ENCODE measurements around the gene NEMP1. TPM values are rescaled to one million over a fixed set of nuclear protein-coding genes. Genes with fewer than 3 reads are reported as not detected.

Gene NEMP1
- total and polyA plus RNA-seq, 2 of the 8 experiments (the other 6 are each of a cell fraction or from before 2014, with no cell fraction given), result 30.1 to 43.2 TPM

- Histone ChIP-seq H3K27ac (ENCODE audit: low read depth, low read length) (no peak overlapping the region), H3K4me1 (replicated peaks in 1 of 4; ENCODE audit: control insufficient read depth in 3 of 4, insufficient read depth in 4 of 4, low read length in 3 of 4) (no peaks in the 10 kb centered on the region), H2AK5ac (ENCODE audit: low read depth, low read length) (no peak overlapping the region), H4K8ac (ENCODE audit: extremely low read depth, insufficient read depth, low read length) (no peak overlapping the region), H2BK15ac (ENCODE audit: low read length) (no peak overlapping the region), H3K9ac (replicated peaks in 1 of 4; ENCODE audit: extremely low read depth in 1 of 4, low read depth in 3 of 4, low read length in 3 of 4) (no peak overlapping the region), H3K4ac (replicated peaks; ENCODE audit: insufficient read length, low read depth, low read length) (no peak overlapping the region), H3K79me2 (ENCODE audit: control insufficient read depth in 1 of 2, insufficient read depth in 2 of 2, low read length in 2 of 2) (no peaks in the 10 kb centered on the region), H3K4me2 (ENCODE audit: insufficient read depth in 1 of 2, low read depth in 2 of 2, low read length in 2 of 2) (no peak overlapping the region), H4K20me1 (replicated peaks in 1 of 2; ENCODE audit: control insufficient read depth in 1 of 2, insufficient read depth in 2 of 2, low read length in 2 of 2) (no peaks in the 10 kb centered on the region), H3K4me3 (ENCODE audit: extremely low read depth in 1 of 4, insufficient read depth in 2 of 4, low read depth in 3 of 4, low read length in 4 of 4) (no peak overlapping the region), H2BK12ac (ENCODE audit: low read depth, low read length) (no peak overlapping the region), H2BK5ac (ENCODE audit: low read depth, low read length) (no peak overlapping the region), H3K23me2 (ENCODE audit: low read depth, low read length) (no peaks in the 10 kb centered on the region), H3K14ac (ENCODE audit: insufficient read length) (no peak overlapping the region), H3K36me3 (ENCODE audit: control insufficient read depth in 2 of 4, insufficient read depth in 4 of 4, low read length in 3 of 4) (peaks cover 17 to 64% (median 45%) of the 10 kb centered on the region in 4 experiments), H3K23ac (ENCODE audit: insufficient read length) (no peak overlapping the region), H2BK120ac (replicated peaks; ENCODE audit: low read depth, low read length) (no peak overlapping the region), H3K27me3 (replicated peaks in 1 of 4; ENCODE audit: control insufficient read depth in 3 of 4, extremely low read depth in 1 of 4, insufficient read depth in 3 of 4, low read length in 3 of 4) (no peaks in the 10 kb centered on the region), H2BK20ac (ENCODE audit: low read length) (no peak overlapping the region), H4K91ac (replicated peaks; ENCODE audit: insufficient read length, low read length) (no peak overlapping the region), H3K79me1 (ENCODE audit: low read depth, low read length) (no peaks in the 10 kb centered on the region), H2AFZ (ENCODE audit: low read length) (no peak overlapping the region), H3K56ac (replicated peaks; ENCODE audit: insufficient read length, low read depth, low read length) (no peak overlapping the region), H3K9me3 (ENCODE audit: insufficient read depth in 2 of 2, low read depth in 1 of 2, low read length in 1 of 2) (no peaks in the 10 kb centered on the region), H3K18ac (ENCODE audit: extremely low read depth, low read length) (no peak overlapping the region), H4K5ac (ENCODE audit: insufficient read length, low read depth, low read length) (no peak overlapping the region)
- CTCF ChIA-PET (ENCODE audit: partially characterized antibody), result interaction anchor here (0.6 to 3.2 kb wide), 19 partner anchors 8 to 851 kb away, joined by 3 to 13 read pairs (median 3); partner anchors contain the start of genes STAT6 and TAC3
- POLR2A ChIA-PET (ENCODE audit: partially characterized antibody), result interaction anchor here (0.6 to 1.8 kb wide), 8 partner anchors 10 to 670 kb away, joined by 3 to 11 read pairs (median 4); no protein-coding TSS in a partner anchor
- no peak for FAIRE-seq
- 89% methylated on average over 6 of the region's 6 CpGs; no CpG with 5 or more reads in 1 of the 2 experiments for WGBS, 2 experiments (ENCODE audit: extremely low coverage in 1 of 2, insufficient coverage in 1 of 2, insufficient read length in 1 of 2, insufficient replicate concordance in 2 of 2, low coverage in 1 of 2, low lambda C conversion rate in 2 of 2, missing lambda C conversion rate in 1 of 2)
- DNase-seq (ENCODE audit: low read depth in 1 of 2, low spot score in 2 of 2), result no peak
- no peak for TF ChIP-seq SIRT6 (IDR thresholded peaks at IDR 0.05; ENCODE audit: low read length)
- no peak for TF ChIP-seq MAFK (IDR thresholded peaks at IDR 0.05; ENCODE audit: low read depth, low read length)
- TF ChIP-seq CHD1 (IDR thresholded peaks at IDR 0.05; ENCODE audit: low read depth, low read length), result no peak
- TF ChIP-seq FOSL1 (IDR thresholded peaks at IDR 0.05; ENCODE audit: insufficient read depth, low read depth, low read length), result no peak
- TF ChIP-seq USF2 (IDR thresholded peaks at IDR 0.05; ENCODE audit: low read length), result no peak
- TF ChIP-seq YY1 (IDR thresholded peaks at IDR 0.05; ENCODE audit: low read depth, low read length), result no peak
- TF ChIP-seq, protein P1, sequence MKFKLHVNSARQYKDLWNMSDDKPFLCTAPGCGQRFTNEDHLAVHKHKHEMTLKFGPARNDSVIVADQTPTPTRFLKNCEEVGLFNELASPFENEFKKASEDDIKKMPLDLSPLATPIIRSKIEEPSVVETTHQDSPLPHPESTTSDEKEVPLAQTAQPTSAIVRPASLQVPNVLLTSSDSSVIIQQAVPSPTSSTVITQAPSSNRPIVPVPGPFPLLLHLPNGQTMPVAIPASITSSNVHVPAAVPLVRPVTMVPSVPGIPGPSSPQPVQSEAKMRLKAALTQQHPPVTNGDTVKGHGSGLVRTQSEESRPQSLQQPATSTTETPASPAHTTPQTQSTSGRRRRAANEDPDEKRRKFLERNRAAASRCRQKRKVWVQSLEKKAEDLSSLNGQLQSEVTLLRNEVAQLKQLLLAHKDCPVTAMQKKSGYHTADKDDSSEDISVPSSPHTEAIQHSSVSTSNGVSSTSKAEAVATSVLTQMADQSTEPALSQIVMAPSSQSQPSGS (IDR thresholded peaks at IDR 0.05; ENCODE audit: low read length), result no peak
Observed at GRCh38 chr12:57057067-57057751, 21.4 kb downstream of the NEMP1 start.
